ENCODE data around the gene LIPG. TPM values are rescaled to one million over a fixed set of nuclear protein-coding genes. Genes with fewer than 3 reads are reported as not detected.
A peak's percentile ranks its signal among the peaks of the same experiment; 100 is the strongest.

The LIPG gene
- polyA plus RNA-seq, 5 donors = 8.4 to 22.9 (median 10.9) TPM

DNA sequence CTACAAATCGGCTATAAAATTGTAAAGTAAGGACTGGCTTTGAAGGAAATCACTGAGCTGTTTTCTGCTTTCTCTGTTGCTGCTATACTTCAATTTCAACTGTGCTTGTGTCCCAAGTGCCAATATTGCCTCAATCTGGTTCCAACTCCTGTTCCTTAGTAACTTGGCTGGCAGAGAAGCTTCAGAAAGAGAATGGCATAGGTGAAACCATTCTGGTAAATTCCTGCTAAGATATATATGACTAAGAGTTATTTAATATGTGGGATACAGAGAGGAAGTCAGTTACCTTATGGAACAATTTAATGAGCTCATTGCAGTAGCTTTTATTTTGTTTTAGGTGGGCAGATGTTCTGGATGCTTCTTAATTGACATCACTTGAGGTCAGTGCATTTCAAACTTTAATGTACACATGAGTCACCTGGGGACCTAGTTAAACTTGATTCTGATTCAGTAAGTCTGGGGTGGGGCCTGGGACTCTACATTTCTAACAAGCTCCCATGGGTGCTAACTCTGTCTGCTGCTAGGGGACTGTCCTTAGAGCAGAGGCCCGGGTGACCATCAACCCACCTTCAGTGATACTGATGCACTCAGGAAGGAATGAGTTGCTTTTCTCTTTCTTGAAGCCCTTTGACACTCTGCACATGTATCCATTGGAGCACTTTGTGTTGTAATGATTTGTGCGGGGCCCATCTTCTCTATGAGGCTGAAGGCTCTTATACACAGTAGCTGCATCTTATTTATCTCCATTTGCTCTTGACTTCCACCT is 47.6 kb downstream of the LIPG start:
- DNase-seq = no peak

DNA sequence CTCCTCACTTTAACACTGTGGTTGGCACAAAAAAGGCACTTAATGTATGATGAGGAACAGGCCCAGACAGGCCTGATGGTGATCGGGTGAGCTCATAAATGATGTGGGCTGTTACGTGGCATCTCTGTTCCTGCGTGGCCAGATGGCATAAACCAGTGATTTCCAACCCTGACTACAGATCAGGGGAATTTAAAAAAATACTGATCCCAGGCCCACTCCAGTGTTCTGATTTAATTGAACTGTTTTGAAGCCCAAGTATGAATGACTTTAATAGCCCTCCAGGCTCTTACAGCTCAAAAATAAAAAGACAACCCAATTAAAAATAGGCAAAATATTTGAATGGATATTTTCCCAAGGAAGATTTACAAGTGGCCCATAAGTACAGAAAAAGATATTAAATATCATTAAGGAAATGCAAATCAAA is 48.2 kb downstream of the LIPG start:
- no peak for DNase-seq

DNA sequence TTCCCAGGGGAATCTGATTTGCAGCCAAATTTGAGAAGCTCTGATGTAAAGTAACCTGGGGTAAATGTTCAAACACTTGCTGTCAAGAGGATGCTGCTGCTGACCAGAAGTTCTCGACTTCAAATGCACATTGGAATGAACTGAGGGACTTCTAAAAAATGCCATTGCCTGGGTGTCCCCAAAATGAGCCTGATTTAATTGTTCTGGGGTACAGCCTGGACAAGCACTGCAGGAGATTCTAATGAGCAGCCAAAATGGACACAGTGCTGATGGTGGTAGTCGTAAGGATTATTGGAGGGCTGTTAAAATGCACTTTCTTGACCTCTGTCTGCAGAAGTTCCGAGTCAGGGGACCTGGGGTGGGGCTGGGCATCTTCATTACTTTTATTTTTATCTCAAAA is 49.5 kb downstream of the LIPG start:
- DNase-seq = no peak

DNA sequence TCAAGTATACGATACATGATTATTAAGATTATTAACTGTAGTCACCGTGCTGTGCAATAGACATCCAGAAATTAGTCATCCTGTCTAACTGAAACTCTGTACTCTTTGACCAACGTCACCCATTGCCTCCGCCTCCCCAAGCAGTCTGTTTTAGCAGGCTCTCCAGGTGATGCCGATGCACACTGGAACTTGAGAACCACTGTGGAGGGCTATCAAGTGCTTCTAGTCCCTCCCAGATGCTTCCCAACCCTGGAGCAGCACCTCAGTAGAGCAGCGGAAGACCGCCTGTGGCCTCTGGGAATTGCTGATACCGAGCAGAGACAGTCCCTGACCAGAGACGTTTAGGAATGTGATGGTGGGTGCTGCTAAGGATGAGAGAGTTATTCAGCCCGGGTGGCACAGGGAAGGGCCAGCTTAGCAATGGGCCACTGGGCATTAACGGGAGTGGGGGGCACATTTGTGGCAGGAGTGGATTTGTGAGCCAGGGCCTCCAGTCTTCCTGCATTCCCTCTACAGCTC is 50.7 kb downstream of the LIPG start:
- DNase-seq = no peak

DNA sequence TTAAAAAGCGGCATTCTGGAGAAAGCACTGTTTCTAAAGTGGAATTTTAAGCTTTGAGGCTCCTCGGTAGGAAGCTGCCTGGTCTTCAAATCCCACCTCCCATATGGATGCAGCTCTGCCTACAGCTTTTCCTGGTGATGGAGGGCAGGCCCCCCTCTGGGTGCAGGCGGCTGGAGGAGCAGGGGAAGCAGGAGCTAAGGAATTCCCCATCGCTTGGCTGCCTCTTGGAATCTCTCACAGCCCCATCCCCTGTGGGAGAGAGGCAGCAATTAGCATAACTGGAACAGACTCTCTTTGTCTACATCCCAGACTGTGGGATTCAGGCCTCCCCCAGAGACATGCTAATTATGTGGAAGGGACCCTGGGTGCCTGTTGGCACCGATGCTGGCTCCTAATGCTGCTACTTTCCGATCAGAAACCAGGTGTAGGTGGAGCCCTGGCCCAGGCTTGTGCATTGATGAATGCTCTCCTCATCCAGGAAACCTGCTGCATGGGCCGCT is 51.3 kb downstream of the LIPG start:
- DNase-seq = no peak

DNA sequence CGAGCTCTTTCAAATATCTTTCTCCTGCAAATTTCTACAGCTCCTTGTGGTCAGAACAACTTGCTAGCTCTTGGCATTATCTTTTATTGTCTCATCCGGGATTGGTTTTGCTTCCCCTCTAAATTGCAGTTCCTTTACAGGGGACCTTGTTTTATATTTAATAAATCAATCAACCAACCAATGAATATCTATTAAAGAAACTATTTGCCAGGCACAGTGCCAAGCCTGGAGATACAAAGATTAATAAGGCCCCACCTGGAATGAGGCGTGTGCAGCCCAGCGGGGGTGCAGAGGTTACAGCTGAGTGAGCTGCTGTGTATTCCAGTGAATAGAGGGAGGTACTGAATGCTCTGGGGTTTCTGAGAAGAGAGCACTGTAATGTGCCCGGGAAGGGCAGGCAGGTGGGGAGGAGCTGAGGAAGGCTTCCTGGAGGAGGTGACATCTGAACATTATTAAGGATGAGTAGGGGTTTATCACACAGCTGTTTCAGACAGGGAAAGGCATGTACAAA is 51.8 kb downstream of the LIPG start:
- DNase-seq = no peak

DNA sequence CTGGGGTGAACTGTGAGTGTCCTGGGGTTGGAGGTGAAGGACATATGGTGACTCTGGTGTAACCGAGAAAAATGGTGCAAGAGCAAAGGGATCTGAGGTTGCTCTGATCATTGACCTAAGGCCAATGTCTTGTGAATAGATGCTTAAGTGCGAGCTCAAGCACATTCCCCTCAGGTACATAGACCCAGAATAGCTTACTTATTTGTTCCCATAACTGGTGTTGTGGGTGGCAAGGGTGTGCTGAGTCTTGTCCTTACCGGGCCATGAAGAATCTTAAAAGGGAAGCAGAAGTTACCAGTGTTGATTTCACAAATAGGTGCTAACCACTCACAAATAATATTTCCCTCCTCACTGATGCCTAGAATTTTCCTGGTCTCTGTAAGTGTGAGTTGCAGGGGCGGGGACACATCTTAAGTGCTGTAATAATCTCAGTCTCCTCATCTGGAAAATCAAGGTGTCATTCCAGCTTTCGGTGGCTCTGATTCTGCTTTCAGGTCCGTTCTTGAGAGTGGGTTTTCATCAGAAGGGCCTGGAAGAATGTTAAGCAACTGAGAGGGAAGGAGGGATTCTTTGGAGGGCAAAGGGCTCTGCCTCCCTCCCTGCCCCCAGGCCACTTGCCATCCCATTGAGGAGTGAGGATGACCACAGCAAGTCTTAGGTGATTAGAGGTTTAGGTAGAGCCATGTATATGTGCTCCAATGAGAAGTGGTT is 54.9 kb downstream of the LIPG start:
- DNase-seq = no peak

DNA sequence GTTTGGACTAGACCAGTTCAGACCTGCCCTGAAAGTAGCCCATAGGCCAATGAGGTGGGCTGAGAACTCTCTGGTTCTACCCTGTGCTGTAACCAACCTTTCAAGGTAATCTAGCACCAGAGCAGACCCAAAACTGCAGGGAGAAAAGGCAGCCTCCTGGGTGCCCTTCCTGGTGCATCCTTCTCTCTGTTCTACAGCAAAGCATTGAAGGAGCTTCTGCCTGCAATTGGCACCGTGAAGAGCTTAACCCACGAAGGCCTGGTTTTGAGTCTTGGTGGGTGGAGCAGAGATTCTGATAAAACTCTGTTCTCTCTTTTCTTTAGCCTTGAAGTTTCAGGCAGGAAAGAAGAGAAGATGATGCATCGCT is 55.5 kb downstream of the LIPG start:
- no peak for DNase-seq

DNA sequence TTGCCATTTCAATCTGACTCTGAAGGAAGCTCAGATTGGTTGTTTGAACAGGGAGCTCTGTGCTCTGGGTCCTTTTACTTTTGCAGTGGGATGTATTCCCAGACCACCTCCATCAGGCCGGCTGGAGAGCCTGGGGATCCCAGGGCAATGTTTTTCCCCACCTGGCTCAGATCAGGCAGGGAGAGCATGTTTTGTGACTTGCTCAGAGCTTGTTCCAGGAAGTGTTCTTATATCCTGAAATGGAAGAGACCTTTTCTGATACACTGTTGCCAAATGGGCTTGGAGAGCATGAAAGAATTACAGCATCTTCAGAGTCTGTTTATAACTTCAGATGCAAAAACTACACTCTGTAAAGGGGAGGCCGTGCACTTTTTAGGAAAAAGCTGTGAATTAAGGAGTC is 56.0 kb downstream of the LIPG start:
- no peak for DNase-seq

DNA sequence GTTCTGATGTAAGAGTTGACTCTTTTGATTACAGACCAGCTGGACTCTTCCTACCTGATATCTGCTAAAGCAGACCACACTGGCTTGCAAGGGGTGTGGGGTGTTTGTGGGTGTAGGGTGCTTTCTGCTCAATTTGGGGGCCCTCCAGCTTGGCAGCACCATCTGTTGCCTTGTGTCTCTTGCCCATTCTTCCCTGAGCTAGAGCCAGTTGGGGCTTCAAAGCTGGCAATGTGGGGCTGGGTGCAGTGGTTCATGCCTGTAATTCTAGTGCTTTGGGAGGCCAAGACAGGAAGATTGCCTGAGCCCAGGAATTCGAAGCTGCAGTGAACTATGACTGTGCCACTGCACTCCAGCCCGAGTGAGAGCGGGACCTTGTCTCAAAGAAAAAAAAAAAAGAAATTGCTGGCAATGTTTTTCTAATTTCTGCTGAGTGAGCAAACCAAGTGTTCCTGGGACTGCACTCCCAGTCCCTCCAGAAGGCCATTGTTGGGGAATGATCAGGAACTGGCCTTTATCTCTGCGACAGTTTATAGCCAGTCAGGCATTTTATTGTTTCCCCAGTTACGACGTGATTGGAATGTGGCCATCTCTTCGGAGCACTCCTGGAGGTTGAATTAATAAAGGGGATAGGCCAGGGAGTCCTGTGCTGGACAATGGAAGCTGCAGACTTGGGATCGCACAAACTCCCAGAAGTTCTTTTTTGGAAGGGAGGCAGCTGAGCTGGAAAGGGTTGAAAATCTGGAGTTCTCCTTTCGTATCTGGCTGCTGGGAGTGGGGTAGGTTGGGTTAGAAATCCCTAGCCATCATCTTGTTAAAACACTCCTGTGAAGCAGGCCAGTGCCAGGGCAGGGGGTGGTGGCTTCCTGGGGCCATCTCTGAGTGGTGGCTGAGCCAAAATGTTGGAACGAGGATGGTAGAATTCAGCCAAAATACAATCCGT is 57.2 kb downstream of the LIPG start:
- DNase-seq = no peak

DNA sequence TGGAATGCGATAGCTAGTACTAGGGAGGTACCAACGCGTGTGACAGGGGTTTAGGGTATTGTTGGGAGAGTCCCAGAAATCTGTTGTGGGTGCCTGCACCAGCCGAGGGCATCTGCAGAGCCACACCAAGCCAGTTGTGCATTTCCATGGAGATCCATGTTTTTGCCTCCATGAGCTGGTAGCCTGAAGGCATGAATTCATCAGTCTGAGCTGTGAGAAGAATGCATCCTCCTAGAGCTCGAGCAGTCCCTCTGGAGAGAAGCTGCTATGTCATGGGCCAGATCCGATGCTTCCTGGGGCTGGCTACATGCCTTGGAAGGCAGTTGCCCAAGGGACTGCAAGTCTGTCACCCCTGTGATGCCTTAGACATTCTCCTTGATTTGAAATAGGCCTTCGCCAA is 57.9 kb downstream of the LIPG start:
- DNase-seq = no peak

DNA sequence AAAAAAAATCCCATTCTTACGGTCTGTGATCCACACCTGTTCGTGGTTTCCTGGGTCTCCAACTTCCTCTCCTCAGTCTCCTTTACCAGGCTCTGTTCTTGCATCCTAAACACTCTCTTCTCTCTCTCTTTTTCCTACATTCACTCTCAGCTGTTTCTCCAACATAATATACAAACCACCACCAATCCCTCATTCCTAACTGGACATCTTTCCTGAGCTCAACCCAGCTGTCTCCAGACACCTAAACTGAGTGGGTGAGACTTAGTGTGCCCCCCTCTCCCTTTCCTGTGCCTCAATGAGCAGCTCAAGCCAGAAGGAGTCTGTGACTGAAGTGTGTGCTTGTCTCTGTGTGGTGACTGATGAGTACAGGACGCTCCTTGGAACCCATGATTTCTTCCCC is 59.4 kb downstream of the LIPG start:
- no peak for DNase-seq

DNA sequence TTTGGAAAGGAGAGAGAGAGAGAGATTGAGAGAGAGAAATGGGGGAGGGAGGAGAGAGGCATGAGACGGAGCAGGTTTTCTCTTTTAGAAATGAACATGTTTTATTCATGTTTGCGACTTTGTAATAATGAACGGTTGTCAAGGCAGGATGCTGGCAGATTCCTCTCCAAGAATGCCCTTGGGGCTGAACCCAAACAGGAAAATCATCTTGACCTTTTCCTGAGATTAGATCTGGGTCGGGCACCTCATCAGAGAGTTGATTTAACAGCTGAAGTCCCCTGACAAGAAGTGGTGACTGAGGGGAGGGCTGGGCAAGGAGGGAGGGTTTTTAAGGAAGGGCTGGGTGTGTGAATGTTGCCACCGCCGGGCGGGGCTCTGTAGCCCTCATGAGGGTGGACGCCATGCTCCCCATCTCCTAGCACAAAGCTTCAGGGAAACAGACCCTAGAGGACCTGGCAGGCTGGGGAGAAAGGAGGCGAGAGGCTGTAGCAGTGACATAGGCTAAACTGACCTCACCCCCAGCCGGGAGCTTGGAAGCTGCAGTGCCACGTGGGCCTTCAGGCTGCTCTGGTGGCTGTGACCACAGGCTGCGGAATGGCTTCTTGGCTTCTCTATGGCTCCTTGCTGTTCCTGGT is 60.0 kb downstream of the LIPG start:
- DNase-seq = no peak

DNA sequence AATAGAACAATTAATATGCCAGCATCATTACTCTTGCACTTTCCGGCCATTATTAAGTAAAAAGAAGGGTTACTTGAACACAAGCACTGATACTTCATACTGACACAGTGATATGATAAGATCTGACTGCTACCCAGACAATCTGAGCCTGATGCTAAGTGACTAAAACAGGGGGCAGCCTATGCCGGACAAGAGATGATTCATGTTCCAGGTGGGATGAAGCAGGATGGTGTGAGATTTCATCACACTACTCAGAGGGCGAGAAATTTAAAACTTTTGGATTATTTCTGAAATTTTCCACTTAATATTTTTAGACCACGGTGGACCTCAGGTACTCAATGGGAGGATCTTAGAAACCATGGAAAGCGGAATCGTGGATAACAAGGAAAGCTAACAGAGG is 61.7 kb downstream of the LIPG start:
- DNase-seq = no peak

DNA sequence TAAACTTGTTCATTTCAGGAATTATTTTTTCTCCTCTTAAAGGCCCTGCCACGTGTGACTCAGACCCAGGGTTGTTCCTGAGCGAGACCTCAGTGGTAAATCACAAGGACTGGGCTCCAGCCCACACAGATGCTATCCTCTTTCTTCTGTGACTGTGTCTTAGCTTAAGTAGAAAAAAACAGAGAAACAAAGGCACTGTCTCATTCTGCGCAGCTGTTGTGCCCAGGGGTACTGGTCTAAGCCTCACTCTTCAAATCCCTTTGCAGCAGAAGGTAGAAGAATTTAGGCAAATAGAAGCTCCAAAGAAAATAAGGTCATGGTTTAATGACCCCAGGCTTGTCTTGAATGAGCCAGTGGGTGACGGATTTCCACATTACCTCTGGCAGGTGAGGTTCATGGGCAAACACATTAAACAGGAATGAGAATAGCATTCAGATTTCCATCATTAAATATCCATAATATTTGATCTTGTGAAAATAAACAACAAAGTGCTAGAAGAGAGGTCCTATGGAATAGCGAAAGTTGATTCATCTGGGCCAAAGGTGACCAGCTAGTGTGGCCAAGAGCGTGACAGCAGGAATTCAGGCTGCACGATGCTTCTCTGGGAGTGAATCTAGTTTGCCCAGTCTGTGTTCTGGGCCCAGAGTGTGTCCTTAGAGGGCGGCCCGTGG is 63.3 kb downstream of the LIPG start:
- no peak for DNase-seq

DNA sequence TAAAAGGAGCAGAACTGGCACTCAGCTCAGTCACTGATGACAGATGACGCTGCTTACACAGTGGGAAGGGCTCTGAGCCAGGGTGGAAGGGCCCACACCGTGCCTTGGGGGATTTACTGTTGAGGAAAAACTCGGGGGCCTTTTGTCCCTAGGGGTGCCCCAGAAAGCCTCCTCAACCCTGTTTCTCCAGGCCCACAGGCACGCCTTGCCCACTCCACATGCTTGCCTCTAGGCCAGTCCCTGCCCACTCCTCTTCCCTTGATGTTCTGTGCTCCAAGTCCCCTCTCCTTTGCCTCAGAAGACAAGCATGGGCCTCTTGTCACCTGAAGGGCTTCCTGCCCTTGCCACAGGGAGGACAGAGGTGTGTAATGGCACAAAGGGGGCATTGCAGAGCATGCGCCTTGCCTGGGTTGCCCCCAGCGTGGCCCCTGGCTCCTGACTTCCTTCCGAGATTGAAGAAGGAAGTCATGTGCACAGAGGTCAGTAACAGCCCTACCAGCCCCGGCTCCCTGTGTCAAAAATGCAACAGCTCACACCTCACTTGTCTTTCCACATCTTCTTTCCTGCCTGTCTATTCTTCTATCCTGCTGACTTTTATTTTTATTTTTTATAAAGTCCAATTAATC is 65.1 kb downstream of the LIPG start:
- no peak for DNase-seq

DNA sequence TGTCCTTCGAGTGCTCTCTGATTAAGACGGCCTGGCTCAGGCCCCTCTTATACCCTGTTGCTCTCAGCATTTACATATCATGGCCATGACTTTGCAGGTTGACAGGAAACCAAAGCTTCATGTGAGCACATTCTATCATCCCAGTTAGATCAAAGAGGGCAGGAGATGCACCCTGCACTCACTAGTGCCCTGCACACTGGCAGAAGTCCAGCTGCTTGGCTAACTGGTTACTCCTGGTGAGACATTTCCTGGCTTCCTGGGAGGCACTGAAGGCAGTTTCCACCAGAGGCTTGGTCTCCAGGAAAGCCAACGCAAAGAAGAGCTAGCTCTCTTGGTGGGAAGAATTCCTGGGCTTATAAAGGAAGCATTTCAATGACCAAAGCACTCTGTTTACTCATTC is 66.3 kb downstream of the LIPG start:
- no peak for DNase-seq

DNA sequence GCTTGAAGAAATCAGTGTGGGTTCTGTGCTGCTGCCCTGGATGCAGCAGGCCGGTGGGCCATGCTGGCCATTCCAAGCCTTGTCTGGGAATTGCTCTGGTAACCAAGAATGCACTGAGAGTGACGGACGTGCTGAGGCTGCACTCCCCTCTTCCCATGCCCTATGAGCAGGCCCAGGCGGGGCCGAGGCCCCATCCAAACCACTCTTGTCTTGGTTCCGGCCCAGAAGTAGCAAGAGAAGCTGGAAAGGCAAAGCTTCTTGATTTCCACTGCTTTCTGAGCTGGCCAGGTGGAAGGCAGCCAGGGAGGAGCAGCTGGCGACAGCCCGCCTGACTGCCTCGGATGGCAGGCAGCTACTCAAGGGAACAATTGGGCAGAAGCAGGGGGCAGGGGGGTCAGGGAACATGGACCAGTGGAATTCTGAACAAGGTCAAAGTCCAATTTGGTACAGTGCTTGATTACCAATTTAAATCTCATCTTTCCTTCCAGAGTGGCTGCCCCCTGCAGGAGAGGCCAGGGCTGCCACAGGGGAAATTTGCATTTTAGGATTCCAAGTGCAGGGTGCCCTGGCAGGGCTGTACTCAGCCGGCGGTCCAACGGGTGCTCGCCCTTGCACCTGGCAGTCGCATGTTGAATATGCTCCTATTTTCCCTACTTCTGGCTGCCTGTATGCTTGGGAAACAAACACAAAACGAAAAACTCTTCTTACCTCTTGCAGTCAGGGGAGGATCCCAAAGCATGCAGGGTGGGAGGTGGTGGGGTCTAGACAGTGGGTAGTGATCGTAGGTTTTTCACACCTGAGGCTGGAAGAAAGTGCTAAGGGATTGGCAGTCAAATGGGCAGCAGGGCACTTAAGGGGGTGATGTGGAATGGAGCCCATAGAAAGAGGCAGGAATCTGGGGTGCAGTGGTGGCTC is 67.3 kb downstream of the LIPG start:
- DNase-seq = peak; percentile 56 to 68

DNA sequence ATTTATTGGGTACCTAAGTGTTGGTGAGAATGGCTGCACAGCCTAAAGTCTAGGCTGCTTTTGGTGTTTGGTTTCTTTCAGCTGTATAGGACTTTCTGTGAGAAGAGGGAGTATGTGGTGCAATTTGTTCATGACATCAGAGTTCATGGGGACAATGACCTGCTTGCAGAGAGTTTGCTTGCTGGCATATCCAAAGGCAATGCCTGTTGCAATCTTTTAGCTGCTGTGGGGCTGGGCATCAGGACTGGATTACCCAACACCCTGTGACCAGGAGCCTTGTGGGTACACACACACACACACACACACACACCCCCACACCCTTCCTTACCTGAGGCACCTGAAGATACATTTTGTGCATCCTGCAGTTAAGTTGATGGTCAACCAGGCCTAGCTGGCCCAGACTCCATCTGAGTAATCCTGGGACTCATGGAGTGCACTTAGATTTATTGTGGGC is 68.4 kb downstream of the LIPG start:
- DNase-seq = no peak

Data from right lung (tissue), 5 donors.